ENCODE measurements around the gene TANC1.

GRCh38 chr2:159131267-159131913, 162.9 kb downstream of the TANC1 start:
- TF ChIP-seq POLR2A (IDR thresholded peaks at IDR 0.05) (no peak), CTCF (IDR thresholded peaks at IDR 0.05) (no peak)
